OCI-LY7 (cell line): ENCODE results near the gene NCKAP5L.

Source experiments
- CTCF ChIP-seq: fragments of 200-600 bp; sonication (generic); conservative IDR thresholded peaks from 2 replicates; pipeline ENCODE4 v1.5.1; 2014; ENCODE audit warnings: mild to moderate bottlenecking, antibody characterized with exemption, low read length, moderate library complexity, mixed read lengths
- EZH2phosphoT487 ChIP-seq: fragments of 200-600 bp; sonication (generic); IDR thresholded peaks from 2 replicates; pipeline ENCODE4 v1.6.1; 2018; ENCODE audit warnings: low read depth, borderline replicate concordance, mild to moderate bottlenecking, mixed run types, antibody characterized with exemption, low read length, moderate library complexity, mixed read lengths

GRCh38 chr12:49805409-49805808 lies 22.8 kb downstream of the NCKAP5L start:
- TF ChIP-seq CTCF = no peak
- no peak for TF ChIP-seq EZH2phosphoT487
